ENCODE results near the gene GPC6.

Gene GPC6

DNA sequence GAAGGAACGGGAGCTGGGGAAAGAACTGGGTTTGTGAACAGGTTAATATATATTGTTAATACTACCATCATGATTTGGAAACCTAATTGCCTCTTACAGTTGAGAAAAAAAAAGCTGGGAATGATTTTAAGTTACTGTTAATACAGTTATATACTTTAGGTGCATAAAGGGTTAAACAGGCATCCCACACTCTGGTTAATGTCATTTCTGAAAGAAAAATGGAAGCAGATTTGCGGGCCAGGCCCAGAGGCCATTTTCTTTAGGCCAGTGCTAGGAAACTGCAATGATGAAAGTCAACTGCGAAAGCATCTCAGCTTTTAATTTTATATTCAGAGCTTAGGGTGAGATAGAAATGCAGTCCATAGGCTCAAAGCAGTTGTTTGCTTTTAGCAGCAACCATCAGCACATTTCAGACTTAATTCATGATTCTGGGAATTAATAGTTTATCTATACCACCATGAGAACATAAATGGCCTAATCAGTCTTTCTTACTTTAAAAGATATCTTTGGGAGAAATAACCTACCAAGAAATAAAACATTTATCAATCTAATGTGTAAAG is 592.8 kb downstream of the GPC6 start:
- no peak overlapping the region for H3K4me2 ChIP-seq (ENCODE audit: low read length)
- no peak overlapping the region for H3K27ac ChIP-seq (ENCODE audit: low read depth, low read length, poor library complexity, severe bottlenecking)
- no peaks in the 10 kb centered on the region for H4K20me1 ChIP-seq (ENCODE audit: insufficient read depth, low read length)
- H3K27me3 ChIP-seq (ENCODE audit: insufficient read depth, low read length) = no peaks in the 10 kb centered on the region
- no peaks in the 10 kb centered on the region; the same call in 1 of the 2 replicates for H3K9me2 ChIP-seq (ENCODE audit: low read depth, low read length)
- H3K4me1 ChIP-seq (ENCODE audit: insufficient read depth, low read length, severe bottlenecking) = no peaks in the 10 kb centered on the region
- H3K9me3 ChIP-seq (ENCODE audit: low read length) = no peaks in the 10 kb centered on the region
- H3F3A ChIP-seq (ENCODE audit: insufficient read depth, low read length) = no peaks in the 10 kb centered on the region; the same call in 1 of the 2 replicates
- H3K36me3 ChIP-seq (ENCODE audit: insufficient read depth, low read length) = no peaks in the 10 kb centered on the region
- no peak overlapping the region for H2AFZ ChIP-seq (ENCODE audit: low read length)
- H3K4me3 ChIP-seq (ENCODE audit: low read depth, low read length, poor library complexity, severe bottlenecking) = no peak overlapping the region
- H3K9ac ChIP-seq (ENCODE audit: low read length) = no peak overlapping the region
- no peaks in the 10 kb centered on the region for H3K79me2 ChIP-seq (ENCODE audit: insufficient read depth, low read length)
- TF ChIP-seq, protein P1, sequence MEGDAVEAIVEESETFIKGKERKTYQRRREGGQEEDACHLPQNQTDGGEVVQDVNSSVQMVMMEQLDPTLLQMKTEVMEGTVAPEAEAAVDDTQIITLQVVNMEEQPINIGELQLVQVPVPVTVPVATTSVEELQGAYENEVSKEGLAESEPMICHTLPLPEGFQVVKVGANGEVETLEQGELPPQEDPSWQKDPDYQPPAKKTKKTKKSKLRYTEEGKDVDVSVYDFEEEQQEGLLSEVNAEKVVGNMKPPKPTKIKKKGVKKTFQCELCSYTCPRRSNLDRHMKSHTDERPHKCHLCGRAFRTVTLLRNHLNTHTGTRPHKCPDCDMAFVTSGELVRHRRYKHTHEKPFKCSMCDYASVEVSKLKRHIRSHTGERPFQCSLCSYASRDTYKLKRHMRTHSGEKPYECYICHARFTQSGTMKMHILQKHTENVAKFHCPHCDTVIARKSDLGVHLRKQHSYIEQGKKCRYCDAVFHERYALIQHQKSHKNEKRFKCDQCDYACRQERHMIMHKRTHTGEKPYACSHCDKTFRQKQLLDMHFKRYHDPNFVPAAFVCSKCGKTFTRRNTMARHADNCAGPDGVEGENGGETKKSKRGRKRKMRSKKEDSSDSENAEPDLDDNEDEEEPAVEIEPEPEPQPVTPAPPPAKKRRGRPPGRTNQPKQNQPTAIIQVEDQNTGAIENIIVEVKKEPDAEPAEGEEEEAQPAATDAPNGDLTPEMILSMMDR (IDR thresholded peaks at IDR 0.05; ENCODE audit: low read length) = no peak
- TF ChIP-seq EZH2 (IDR thresholded peaks at IDR 0.05; ENCODE audit: borderline replicate concordance, low read length) = no peak

- no peaks in the 10 kb centered on the region for H3K27me3 ChIP-seq (ENCODE audit: insufficient read depth, low read length)
- H3K79me2 ChIP-seq (ENCODE audit: insufficient read depth, low read length) = no peaks in the 10 kb centered on the region
- H3F3A ChIP-seq (ENCODE audit: insufficient read depth, low read length) = no peaks in the 10 kb centered on the region
- H3K4me1 ChIP-seq (ENCODE audit: insufficient read depth, low read length, severe bottlenecking) = no peaks in the 10 kb centered on the region
- no peaks in the 10 kb centered on the region for H3K36me3 ChIP-seq (ENCODE audit: insufficient read depth, low read length)
- no peaks in the 10 kb centered on the region for H4K20me1 ChIP-seq (ENCODE audit: insufficient read depth, low read length)
- no peaks in the 10 kb centered on the region for H3K9me2 ChIP-seq (ENCODE audit: low read depth, low read length)
- no peak overlapping the region for H2AFZ ChIP-seq (ENCODE audit: low read length)
- no peaks in the 10 kb centered on the region for H3K9me3 ChIP-seq (ENCODE audit: low read length)
- H3K4me2 ChIP-seq (ENCODE audit: low read length) = no peak overlapping the region
- H3K27ac ChIP-seq (ENCODE audit: low read depth, low read length, poor library complexity, severe bottlenecking) = no peak overlapping the region
- no peak overlapping the region for H3K9ac ChIP-seq (ENCODE audit: low read length)
- no peak for TF ChIP-seq EZH2 (IDR thresholded peaks at IDR 0.05; ENCODE audit: borderline replicate concordance, low read length)
- TF ChIP-seq, protein P1 (IDR thresholded peaks at IDR 0.05; ENCODE audit: low read length) = no peak
- no peak overlapping the region for H3K4me3 ChIP-seq (ENCODE audit: low read depth, low read length, poor library complexity, severe bottlenecking)
These were observed 597.7 kb downstream of the GPC6 start for GRCh38 chr13:93824286-93824685.

- Histone ChIP-seq H3K27me3 (ENCODE audit: insufficient read depth, low read length) (no peaks in the 10 kb centered on the region), H3K36me3 (ENCODE audit: insufficient read depth, low read length) (no peaks in the 10 kb centered on the region), H3F3A (ENCODE audit: insufficient read depth, low read length) (no peaks in the 10 kb centered on the region), H3K9me2 (ENCODE audit: low read depth, low read length) (no peaks in the 10 kb centered on the region), H3K79me2 (ENCODE audit: insufficient read depth, low read length) (no peaks in the 10 kb centered on the region), H2AFZ (ENCODE audit: low read length) (no peak overlapping the region), H3K4me1 (ENCODE audit: insufficient read depth, low read length, severe bottlenecking) (no peaks in the 10 kb centered on the region), H3K4me3 (ENCODE audit: low read depth, low read length, poor library complexity, severe bottlenecking) (no peak overlapping the region), H3K4me2 (ENCODE audit: low read length) (no peak overlapping the region), H3K9me3 (ENCODE audit: low read length) (no peaks in the 10 kb centered on the region), H3K27ac (ENCODE audit: low read depth, low read length, poor library complexity, severe bottlenecking) (no peak overlapping the region), H3K9ac (ENCODE audit: low read length) (no peak overlapping the region), H4K20me1 (ENCODE audit: insufficient read depth, low read length) (no peaks in the 10 kb centered on the region)
- TF ChIP-seq, protein P1 (IDR thresholded peaks at IDR 0.05; ENCODE audit: low read length) = no peak
- TF ChIP-seq EZH2 (IDR thresholded peaks at IDR 0.05; ENCODE audit: borderline replicate concordance, low read length) = no peak
These were observed 607.4 kb downstream of the GPC6 start for GRCh38 chr13:93834051-93834450.

Measured in OCI-LY1 (cell line).